Ectodermal cell (in vitro differentiated cells): ENCODE results near the gene POC1A.

ENCODE experiments used
- H3K27ac ChIP-seq: 2 replicates; pipeline ENCODE4 v1.7.0; 2013; ENCODE audit warnings: mild to moderate bottlenecking, low read depth, low read length; ENCODE audit not compliant: insufficient read depth, poor library complexity, severe bottlenecking
- H3K27me3 ChIP-seq: 2 replicates; pipeline ENCODE4 v1.7.0; 2013; ENCODE audit warnings: mild to moderate bottlenecking, low read length; ENCODE audit not compliant: insufficient read depth, control insufficient read depth, poor library complexity, severe bottlenecking
- H3K36me3 ChIP-seq: one replicate; pipeline ENCODE4 v1.7.0; 2013; ENCODE audit warnings: low read length; ENCODE audit not compliant: control insufficient read depth, insufficient read depth
- H3K4me1 ChIP-seq: one replicate; pipeline ENCODE4 v1.7.0; 2013; ENCODE audit warnings: low read length; ENCODE audit not compliant: control insufficient read depth, insufficient read depth
- H3K4me3 ChIP-seq: 2 replicates; pipeline ENCODE4 v1.7.0; 2013; ENCODE audit warnings: low read depth, low read length, control low read depth; ENCODE audit not compliant: insufficient read depth
- H3K9me3 ChIP-seq: 2 replicates; pipeline ENCODE4 v1.7.0; 2013; ENCODE audit warnings: mild to moderate bottlenecking, low read length, moderate library complexity; ENCODE audit not compliant: control insufficient read depth
- WGBS, 2 experiments: methylation state at CpG; one replicate each; pipeline ENCODE4 v1.1.7; 2013; ENCODE audit warnings: missing lambda C conversion rate in 2 of 2; 5-methylcytosine and 5-hydroxymethylcytosine counted together

POC1A gene

DNA sequence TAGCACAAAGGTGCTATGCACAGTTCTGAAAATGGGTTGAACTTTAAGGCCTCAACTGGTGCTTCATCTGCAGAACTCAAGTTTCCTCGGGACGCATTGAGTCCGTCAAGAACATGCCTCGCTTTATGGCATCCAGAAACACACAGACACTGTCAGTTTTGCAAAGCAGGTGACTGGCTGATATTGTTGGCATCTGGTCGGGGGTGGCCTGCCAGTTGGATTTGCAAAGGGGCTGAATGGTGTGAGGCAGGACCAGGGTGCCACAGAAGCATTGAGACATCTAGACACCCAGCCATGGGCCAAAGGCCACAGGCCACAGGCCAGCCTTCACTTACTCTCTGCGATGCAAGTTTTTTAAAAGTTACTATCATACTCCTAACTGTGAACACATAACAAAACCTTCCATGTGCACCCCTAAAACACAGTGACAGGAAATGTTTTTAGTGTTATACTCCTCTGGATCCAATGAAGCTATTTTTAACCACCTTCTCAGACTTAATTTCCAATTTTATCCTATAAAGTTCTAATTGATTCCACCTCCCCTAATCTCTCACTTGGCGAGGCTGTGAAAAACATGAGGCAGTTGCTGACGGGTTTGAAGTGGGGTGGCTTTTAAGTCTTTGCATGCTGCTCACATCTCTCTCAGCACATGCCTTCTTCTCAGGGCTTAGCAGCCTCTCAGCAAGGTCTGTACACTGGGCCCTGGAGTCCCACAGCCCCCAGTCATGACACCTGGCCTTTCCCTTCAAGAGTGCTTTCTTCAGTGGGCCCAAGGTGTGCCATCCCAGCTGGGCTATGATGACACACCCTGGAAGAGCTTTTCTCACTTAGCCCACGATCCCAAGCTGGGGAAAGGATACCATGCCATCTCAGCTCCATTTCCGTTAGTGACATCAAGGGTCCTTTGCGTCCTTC is 59.4 kb downstream of the POC1A start:
- WGBS, 2 experiments = 93 to 97% methylated on average over 11 of the region's 11 CpGs
- no peak overlapping the region for H3K27ac ChIP-seq
- peaks cover 4% of the 10 kb centered on the region for H3K36me3 ChIP-seq
- no peaks in the 10 kb centered on the region for H3K9me3 ChIP-seq
- H3K4me3 ChIP-seq = no peak overlapping the region
- H3K27me3 ChIP-seq = no peaks in the 10 kb centered on the region
- H3K4me1 ChIP-seq = peaks cover 19% of the 10 kb centered on the region

DNA sequence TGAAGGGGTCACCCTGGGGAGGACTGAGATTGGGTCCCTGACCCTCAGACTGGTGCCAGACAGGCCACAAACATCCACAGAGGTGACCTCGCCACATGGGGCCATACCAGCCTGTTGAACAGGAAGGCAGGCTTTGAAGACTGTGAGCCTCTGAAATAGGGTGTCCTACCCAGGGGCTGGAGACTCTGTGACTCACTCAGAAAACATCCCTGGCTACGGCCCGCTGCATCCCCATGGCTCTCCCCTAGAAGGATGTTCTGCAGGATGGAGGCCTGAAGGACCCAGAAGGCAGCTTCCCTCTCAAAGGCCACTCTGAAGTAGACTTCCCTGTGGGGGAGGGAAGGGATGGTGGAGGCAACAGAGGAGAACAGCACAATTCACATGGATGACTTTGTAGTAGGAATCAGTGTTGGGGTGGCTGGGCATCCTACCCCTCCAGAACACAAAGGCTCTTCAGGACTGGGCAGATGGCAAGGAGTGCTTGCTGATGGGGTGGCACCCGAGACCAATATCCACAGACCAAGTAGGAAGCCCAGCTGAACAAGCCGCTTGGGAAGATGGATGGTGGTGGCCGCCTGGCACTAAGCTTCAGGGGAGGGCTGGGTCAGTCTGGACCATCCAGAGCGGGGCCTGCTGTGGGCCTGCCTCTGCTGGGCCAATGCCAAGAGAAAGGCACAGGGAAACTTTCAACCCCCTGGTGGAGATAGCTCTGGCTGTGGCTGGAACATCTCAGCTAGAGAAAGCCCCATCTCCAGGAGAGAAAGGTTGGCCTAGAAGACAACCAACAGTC is 60.3 kb downstream of the POC1A start:
- Histone ChIP-seq H3K4me1 (peaks cover 25% of the 10 kb centered on the region), H3K9me3 (no peaks in the 10 kb centered on the region), H3K27ac (no peak overlapping the region), H3K4me3 (no peak overlapping the region), H3K36me3 (peaks cover 4% of the 10 kb centered on the region), H3K27me3 (no peaks in the 10 kb centered on the region)
- 96 to 97% methylated on average over 7 of the region's 7 CpGs for WGBS, 2 experiments

DNA sequence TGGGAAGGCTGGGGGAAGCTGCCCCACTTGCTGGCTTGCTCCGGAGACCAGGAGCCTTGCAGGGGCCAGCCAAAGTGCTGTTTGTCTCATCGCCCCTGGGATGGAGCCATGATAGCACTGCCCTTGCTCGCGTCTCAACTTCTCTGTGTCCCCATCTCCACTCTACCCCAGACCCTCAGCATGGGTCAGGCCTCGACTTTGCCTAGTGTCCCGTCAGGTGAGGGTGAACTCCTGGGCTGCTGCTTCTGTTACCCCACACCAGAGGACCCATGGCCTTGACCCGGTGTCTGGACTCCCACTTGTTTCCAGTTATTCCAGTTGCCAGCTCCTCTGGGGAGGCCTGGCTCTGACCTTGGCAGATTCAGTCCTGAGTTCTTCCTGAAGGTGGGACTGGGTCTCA is 61.3 kb downstream of the POC1A start:
- Histone ChIP-seq H3K4me3 (no peak overlapping the region), H3K36me3 (peaks cover 4% of the 10 kb centered on the region), H3K27ac (no peak overlapping the region), H3K9me3 (no peaks in the 10 kb centered on the region), H3K4me1 (peaks cover 34% of the 10 kb centered on the region), H3K27me3 (no peaks in the 10 kb centered on the region)
- WGBS, 2 experiments = 93 to 94% methylated on average over 7 of the region's 7 CpGs

DNA sequence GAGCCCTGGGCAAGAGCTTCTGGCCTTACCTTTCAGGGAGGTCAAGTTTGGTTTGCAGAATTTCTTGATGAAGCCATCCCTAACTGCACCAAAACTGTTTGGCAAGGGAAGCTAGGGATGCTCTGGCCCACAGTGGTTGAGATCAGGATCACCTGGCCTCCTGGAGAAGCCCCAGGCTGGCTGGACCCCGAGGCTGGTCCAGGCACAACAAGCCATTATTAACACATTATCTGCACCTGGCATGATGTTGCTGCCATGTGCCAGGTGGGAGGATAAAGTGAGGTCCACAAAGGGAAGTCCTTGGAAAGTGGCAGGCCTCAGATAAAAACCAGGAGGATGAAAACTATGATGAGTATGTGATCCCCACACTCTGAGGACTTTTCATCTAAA is 62.0 kb downstream of the POC1A start:
- no peaks in the 10 kb centered on the region for H3K27me3 ChIP-seq
- no peak overlapping the region for H3K4me3 ChIP-seq
- peaks cover 4% of the 10 kb centered on the region for H3K36me3 ChIP-seq
- no peak overlapping the region for H3K27ac ChIP-seq
- WGBS, 2 experiments = 89 to 100% methylated on average over 1 of the region's 1 CpG
- peaks cover 34% of the 10 kb centered on the region for H3K4me1 ChIP-seq
- no peaks in the 10 kb centered on the region for H3K9me3 ChIP-seq

DNA sequence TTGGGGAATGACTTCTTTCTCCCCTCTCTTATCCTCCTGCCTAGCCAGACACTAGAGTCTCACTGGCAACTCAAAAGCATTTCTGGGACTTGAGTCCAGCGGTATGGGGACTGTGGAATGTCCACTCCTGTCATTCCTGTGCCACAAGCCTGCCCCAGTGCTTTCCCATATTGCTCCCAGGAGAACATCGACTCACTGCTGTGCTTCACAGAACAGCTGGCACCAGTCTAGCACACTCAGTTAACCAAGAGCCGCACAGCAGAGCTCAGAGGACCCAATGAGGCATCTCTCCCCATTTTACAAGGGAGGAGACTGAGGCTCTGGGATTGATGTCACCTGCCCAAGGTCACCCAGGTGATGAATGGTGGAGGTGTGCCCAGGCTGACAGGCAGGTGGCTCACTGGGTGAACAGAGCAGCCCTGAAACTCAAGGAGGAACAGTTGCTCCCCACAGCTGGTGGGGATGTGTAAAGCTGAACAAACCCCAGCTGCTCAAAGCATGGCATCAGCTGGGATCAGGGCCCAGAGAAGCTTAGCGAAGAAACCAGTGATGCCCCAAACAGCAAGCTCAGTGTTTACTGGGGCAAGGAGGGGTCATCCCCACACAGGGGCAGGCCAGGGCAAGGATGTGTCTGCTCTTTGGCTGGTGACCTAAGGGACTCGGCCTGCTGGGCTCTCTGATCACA is 62.5 kb downstream of the POC1A start:
- 95% methylated on average over 5 of the region's 5 CpGs for WGBS, 2 experiments
- Histone ChIP-seq H3K36me3 (peaks cover 4% of the 10 kb centered on the region), H3K27ac (peak overlapping the region; percentile 55), H3K4me3 (no peak overlapping the region), H3K27me3 (no peaks in the 10 kb centered on the region), H3K9me3 (no peaks in the 10 kb centered on the region), H3K4me1 (peaks cover 34% of the 10 kb centered on the region)

DNA sequence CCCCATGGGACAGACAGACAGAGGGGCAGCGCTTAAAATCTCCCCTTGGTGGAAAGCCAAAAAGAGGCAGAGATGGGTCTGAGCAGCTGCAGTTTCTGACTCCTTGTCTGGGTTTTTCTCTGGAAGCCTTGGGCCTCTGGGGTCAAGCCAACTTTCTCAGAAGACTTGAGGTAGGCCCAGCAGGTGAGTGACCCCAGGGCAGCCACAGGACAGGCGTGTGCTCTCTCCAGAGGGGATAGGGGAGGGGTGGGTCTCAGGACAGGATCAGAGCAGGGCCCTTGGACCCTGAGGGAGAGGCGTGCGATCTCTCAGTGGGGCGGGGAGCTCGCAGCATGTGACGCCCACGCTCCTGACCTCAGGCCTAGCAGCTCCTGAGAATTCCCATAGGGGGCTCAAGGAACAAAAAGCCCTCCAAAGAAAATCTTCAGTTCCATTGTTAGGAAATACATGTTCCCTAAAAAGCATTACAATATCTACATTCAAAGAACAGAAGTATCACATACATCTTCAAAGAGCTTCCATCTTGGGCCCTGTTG is 63.2 kb downstream of the POC1A start:
- no peak overlapping the region for H3K4me3 ChIP-seq
- peak overlapping the region; percentile 55 for H3K27ac ChIP-seq
- H3K9me3 ChIP-seq = no peaks in the 10 kb centered on the region
- H3K36me3 ChIP-seq = peaks cover 1% of the 10 kb centered on the region
- H3K27me3 ChIP-seq = no peaks in the 10 kb centered on the region
- peaks cover 34% of the 10 kb centered on the region for H3K4me1 ChIP-seq
- WGBS, 2 experiments = 56 to 62% methylated on average over 8 of the region's 8 CpGs

DNA sequence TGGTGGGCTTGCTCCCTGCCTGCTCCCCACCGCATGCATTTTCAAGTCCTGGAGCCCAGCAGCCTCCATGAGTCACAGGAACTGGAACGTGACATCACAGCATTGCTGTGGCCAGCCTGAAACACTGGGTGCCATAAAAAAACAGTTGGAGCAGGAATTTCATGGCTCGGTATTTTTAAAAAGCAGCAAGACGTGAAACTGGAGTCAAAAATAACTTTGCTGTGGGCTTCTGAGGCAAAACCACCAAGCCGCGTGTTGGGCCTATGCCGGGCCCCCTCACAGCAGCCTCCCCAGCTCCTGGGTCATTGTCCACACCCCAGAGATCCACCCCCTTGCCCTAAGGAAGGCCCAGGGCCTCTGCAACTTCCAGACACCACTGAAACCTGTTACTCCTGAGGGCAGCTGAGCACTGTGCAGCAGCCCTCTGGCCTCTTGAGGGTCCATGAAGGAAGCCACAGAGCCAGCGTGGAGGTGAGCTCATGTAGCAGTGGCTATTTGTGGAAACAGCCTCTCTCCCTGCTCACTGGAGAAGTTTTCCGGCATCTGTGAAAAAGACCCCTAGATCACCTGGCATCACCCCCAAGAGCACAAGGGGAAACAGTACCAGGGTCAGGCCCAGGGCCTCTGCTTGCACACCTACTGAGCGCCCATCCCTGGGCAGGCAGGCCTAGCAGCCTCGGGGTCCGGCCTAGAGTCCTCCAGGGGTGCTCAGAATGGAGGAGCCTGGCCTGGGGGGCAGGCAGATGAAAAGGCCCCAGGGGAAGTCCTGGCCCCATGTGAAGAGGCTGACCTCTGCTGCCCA is 63.9 kb downstream of the POC1A start:
- 92% methylated on average over 12 of the region's 12 CpGs for WGBS, 2 experiments
- no peak overlapping the region for H3K27ac ChIP-seq

DNA sequence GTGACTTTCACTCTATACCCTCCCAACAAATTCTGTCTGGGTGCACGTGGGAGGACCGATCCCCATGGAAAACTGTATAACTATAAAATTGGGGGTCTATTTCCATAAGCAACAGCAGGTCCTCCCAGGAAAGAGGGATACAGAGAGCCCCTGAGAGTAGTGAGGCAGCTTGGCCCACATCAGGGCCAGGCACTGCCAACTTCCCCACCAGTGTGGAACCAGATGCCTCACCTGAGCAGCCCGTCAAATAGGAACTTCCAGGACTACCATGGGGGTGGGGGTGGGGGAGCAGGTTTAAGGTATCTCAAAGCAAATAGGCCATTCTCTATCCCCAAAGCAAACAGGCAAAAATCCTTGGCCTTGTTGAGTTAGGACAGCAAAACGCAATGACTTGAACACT is 64.5 kb downstream of the POC1A start:
- Histone ChIP-seq H3K4me1 (peaks cover 34% of the 10 kb centered on the region), H3K36me3 (no peaks in the 10 kb centered on the region), H3K27ac (no peak overlapping the region), H3K4me3 (no peak overlapping the region), H3K9me3 (no peaks in the 10 kb centered on the region), H3K27me3 (no peaks in the 10 kb centered on the region)
- 92 to 93% methylated on average over 3 to 4 of the region's 4 CpGs for WGBS, 2 experiments

More for the DNA sequence above, 63.9 kb downstream of the POC1A start:
- Histone ChIP-seq H3K27me3 (no peaks in the 10 kb centered on the region), H3K36me3 (no peaks in the 10 kb centered on the region), H3K9me3 (no peaks in the 10 kb centered on the region), H3K4me3 (no peak overlapping the region), H3K4me1 (peaks cover 34% of the 10 kb centered on the region)
